Measurements from ENCODE around the gene RELB. TPM values are rescaled to one million over a fixed set of nuclear protein-coding genes. Genes with fewer than 3 reads are reported as not detected.

Gene RELB
- 12.1 and 13.5 TPM in 2 replicates for total RNA-seq

DNA sequence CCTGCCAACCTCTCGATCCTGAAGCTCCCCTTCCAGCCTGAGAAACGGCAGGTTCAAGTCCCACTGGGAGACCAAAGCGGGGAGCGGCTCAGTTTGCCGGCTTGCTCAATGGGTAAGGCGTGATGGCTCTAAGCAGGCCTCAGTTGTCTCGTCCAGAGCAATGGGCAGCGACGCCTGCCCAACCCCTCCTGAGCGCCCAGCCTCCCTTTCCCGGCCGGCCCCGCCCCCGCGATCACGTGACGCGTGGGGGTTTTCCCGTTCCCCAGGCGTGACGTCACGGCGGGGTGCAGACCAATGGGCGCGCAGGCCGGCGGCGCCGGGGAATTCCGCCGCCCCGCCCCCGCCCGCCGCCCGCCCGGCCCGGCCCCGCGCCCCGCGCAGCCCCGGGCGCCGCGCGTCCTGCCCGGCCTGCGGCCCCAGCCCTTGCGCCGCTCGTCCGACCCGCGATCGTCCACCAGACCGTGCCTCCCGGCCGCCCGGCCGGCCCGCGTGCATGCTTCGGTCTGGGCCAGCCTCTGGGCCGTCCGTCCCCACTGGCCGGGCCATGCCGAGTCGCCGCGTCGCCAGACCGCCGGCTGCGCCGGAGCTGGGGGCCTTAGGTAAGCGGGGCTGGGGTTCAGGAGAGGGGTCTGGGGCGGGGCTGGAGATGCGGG, at the start of gene RELB:
Gene RELB, plus strand, starts transcription at position 378 of the 653 bp plus-strand sequence. Its CDS starts 116 bp downstream, at position 494.

GRCh38 chr19:44954649-44955504, 46.4 kb upstream of the RELB start, which contains the start of gene CLPTM1:
Gene CLPTM1, plus strand, starts transcription at chr19:44955380. Its CDS starts 16 bp downstream, at chr19:44955396.

DNA sequence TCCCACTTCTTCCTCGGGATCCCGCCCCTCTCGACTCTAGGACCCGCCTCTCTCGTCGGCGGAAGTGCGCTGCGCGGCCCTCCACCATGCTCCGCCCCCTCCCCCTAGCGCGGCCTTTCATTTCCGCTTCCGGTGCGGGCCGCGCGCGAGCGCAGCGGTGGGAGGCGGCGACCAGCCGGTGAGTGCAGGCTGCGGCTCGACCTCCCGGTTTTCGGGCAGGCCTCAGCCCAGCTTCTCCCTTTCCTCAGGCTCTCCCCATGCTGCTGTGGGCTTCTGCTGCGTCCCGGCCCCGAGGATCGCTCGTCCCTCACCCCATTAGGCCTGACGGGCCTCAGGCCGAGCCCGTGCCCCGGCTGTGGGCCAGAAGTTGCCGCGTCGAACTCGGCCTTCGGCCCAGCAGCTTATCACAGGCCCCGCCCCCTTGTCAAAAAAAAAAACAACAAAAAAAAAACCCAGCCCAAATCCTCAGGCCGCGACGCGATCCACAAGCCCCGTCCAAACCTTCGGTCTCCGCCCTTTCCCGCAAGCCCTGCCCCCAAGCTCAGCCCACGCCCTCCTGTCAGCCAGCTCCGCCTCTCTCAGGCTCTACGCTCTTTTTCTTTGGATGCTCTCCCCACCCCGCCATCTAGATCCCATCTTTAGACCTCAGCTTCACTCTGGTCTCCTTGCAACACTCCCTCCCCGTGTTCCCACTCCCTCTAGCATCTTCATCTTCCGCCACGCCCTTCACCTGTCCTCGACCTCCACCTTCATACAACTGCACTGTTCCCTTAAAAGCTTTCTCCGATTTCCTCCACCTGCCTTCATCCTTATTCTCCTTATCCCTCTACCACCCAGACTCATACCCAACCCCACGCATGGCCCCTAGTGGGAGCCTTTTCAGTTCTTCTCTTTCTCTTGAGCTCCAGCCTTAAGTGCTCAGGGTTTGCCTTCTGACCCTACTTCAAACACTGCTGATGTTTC, 37.9 kb downstream of the RELB start, which contains the start of gene CLASRP:
Gene CLASRP, plus strand, starts transcription at position 115 of the 963 bp plus-strand sequence. CDS start 1,168 bp downstream, outside the sequence.

GRCh38 chr19:45076029-45076850, 75.0 kb downstream of the RELB start, which contains the start of gene ZNF296:
Gene ZNF296, minus strand, starts transcription at chr19:45076478. Its CDS starts 105 bp downstream, at chr19:45076373.

GRCh38 chr19:45079063-45079910, 78.0 kb downstream of the RELB start, which contains the start of gene GEMIN7:
Gene GEMIN7, plus strand, starts transcription at chr19:45079260. Its CDS starts 10,855 bp downstream, at chr19:45090115.

Small RNA genes within 50 kb of the gene (small RNA-seq; reads per million reads assigned to genes)
- gene RNU6-611P, result not detected

Other genes starting within 250 kb of the RELB start
- gene CBLC, start 223.6 kb upstream of the RELB start, total RNA-seq, result 0.36 TPM in 1 of 2 replicates, not detected in the other
- 1.6 and 3.6 TPM in 2 replicates for gene BCAM, start 192.4 kb upstream of the RELB start, total RNA-seq
- gene NECTIN2, start 155.2 kb upstream of the RELB start, total RNA-seq, result 53.2 and 53.7 TPM in 2 replicates
- gene TOMM40, start 110.2 kb upstream of the RELB start, total RNA-seq, result 34.2 and 41.9 TPM in 2 replicates
- gene APOE, start 95.7 kb upstream of the RELB start, total RNA-seq, result 2.3 TPM in 2 replicates
- not detected in 2 replicates for gene APOC1, start 86.9 kb upstream of the RELB start, total RNA-seq
- gene APOC4, start 59.2 kb upstream of the RELB start, total RNA-seq, result not detected in 2 replicates
- gene APOC2, start 55.4 kb upstream of the RELB start, total RNA-seq, result not detected in 2 replicates
- 39.6 and 40.7 TPM in 2 replicates for gene CLPTM1, start 46.1 kb upstream of the RELB start, total RNA-seq
- gene CLASRP, start 37.6 kb downstream of the RELB start, total RNA-seq, result 20.9 and 33.2 TPM in 2 replicates
- gene ZNF296, start 75.0 kb downstream of the RELB start, total RNA-seq, result 0.32 and 0.36 TPM in 2 replicates
- 14.9 and 15.4 TPM in 2 replicates for gene GEMIN7, start 77.8 kb downstream of the RELB start, total RNA-seq
- gene PPP1R37, start 91.7 kb downstream of the RELB start, total RNA-seq, result 42.5 and 51.3 TPM in 2 replicates
- not detected in 2 replicates for gene NKPD1, start 159.5 kb downstream of the RELB start, total RNA-seq
- 9.4 and 15.4 TPM in 2 replicates for gene TRAPPC6A, start 176.8 kb downstream of the RELB start, total RNA-seq
- 7.2 and 7.6 TPM in 2 replicates for gene BLOC1S3, start 177.3 kb downstream of the RELB start, total RNA-seq
- gene EXOC3L2, start 243.9 kb downstream of the RELB start, total RNA-seq, result not detected in 2 replicates
- 18.6 and 23.5 TPM in 2 replicates for gene MARK4, start 249.8 kb downstream of the RELB start, total RNA-seq

Measured in hair follicle dermal papilla cell (primary cell).